HG02610 (cell line): ENCODE results near the gene ALPP.

Source experiments
- ATAC-seq: cut with Tn5 transposase; IDR thresholded peaks from one replicate; pipeline ENCODE4 v1.9.1; 2021; ENCODE audit warnings: mild to moderate bottlenecking, moderate library complexity; ENCODE audit not compliant: unreplicated experiment

Gene ALPP

GRCh38 chr2:232340171-232340935, 38.2 kb upstream of the ALPP start:
- ATAC-seq: no peak

GRCh38 chr2:232341061-232341738, 37.4 kb upstream of the ALPP start:
- no peak for ATAC-seq

GRCh38 chr2:232341739-232342126, 36.8 kb upstream of the ALPP start:
- ATAC-seq: no peak

- ATAC-seq: no peak
Measured at GRCh38 chr2:232342635-232343565, 35.7 kb upstream of the ALPP start.

GRCh38 chr2:232343821-232344220, 34.7 kb upstream of the ALPP start:
- no peak for ATAC-seq

- ATAC-seq: no peak
Measured at GRCh38 chr2:232345251-232345650, 33.3 kb upstream of the ALPP start.

GRCh38 chr2:232347369-232347768, 31.2 kb upstream of the ALPP start:
- ATAC-seq: no peak

GRCh38 chr2:232348936-232349335, 29.6 kb upstream of the ALPP start:
- ATAC-seq: no peak

GRCh38 chr2:232349546-232349945, 29.0 kb upstream of the ALPP start:
- no peak for ATAC-seq

- no peak for ATAC-seq
Measured at GRCh38 chr2:232349946-232350635, 28.5 kb upstream of the ALPP start.

GRCh38 chr2:232350804-232351685, 27.5 kb upstream of the ALPP start:
- no peak for ATAC-seq

GRCh38 chr2:232351686-232352510, 26.7 kb upstream of the ALPP start:
- ATAC-seq: no peak

- ATAC-seq: no peak
Measured at GRCh38 chr2:232352511-232353091, 25.9 kb upstream of the ALPP start.

GRCh38 chr2:232353096-232353495, 25.5 kb upstream of the ALPP start:
- ATAC-seq: no peak

GRCh38 chr2:232353660-232354059, 24.9 kb upstream of the ALPP start:
- ATAC-seq: no peak

- no peak for ATAC-seq
Measured at GRCh38 chr2:232354069-232354468, 24.5 kb upstream of the ALPP start.

- ATAC-seq: no peak
Measured at GRCh38 chr2:232361646-232362045, 16.9 kb upstream of the ALPP start.

- ATAC-seq: no peak
Measured at GRCh38 chr2:232362174-232362900, 16.2 kb upstream of the ALPP start.
